GM18499 (cell line): ENCODE data around the gene SBNO2.

ENCODE experiments used
- ATAC-seq: cut with Tn5 transposase; IDR thresholded peaks from one replicate; pipeline ENCODE4 v1.9.1; 2021; ENCODE audit warnings: moderate number of reproducible peaks; ENCODE audit not compliant: insufficient read depth, unreplicated experiment

The SBNO2 gene

GRCh38 chr19:1109032-1109551 is 65.0 kb downstream of the SBNO2 start:
- ATAC-seq, result no peak

DNA sequence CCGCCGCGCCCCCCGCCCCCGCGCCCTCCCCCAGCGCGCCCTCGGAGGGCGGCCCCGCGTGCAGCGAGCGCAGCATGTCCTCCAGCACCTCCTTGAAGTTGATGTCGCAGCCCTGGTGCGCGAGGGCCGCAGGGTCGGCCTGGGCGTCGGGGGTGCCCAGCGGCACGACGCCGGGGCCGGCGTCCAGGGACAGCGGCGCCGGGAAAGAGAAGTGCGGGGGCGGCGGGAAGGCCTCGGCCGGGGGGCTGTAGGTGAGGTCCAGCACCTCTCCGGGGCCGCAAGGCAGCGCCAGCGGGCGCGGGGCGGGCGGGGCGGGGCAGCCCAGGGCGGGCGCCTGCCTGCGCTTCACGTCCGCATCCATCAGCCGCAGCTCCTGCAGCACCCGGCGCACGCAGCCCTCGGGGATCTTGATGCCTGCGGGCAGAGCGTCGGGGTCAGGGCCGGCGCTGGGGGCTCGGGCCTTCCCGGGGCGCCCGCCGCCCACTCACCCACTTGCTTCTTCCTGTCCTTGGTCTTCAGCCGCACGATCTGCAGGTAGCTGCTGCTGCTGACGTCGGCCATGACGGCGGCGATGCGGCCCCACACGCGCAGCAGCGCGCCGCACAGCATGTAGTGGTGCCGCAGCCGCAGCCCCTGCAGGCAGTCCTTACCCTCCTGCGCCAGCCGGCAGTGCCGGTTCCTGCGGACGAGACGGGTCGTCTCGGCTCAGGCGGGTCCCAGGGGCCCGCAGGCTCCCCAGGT is 65.6 kb downstream of the SBNO2 start:
- no peak for ATAC-seq

- ATAC-seq, result no peak
Measured at GRCh38 chr19:1107661-1108261, 66.3 kb downstream of the SBNO2 start.

GRCh38 chr19:1106841-1107660 is 67.0 kb downstream of the SBNO2 start:
- ATAC-seq, result no peak

DNA sequence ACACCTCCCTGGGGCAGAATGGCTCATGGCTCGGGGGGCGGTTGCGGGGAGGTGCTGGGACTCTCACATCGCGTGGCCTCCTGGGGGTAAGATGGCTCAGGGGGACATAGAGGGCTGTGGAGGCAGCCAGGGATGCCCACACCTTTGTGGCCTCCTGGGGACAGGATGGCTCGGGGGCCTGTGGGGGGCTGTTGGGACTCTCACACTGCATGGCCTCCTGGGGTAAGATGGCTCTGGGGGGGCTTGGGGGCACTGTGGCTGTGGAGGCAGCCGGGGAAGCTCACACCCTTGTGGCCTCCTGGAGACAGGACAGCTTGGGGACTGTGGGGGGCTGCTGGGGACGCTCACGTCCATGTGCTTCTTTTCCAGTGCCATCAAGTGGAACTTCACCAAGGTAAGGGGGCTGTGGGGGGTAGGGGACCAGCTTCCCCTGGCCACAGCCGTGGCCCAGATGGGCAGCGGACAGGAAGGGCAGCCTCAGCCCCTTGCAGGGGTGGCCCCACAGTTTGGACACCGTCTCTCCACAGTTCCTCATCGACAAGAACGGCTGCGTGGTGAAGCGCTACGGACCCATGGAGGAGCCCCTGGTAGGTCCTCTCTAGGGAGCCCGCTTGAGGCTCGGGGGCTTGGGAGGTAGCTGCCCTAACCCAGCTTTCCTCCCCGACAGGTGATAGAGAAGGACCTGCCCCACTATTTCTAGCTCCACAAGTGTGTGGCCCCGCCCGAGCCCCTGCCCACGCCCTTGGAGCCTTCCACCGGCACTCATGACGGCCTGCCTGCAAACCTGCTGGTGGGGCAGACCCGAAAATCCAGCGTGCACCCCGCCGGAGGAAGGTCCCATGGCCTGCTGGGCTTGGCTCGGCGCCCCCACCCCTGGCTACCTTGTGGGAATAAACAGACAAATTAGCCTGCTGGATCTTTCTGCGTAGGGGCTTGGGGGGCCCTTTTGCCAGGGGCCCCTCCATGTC is 67.9 kb downstream of the SBNO2 start:
- ATAC-seq, result no peak

DNA sequence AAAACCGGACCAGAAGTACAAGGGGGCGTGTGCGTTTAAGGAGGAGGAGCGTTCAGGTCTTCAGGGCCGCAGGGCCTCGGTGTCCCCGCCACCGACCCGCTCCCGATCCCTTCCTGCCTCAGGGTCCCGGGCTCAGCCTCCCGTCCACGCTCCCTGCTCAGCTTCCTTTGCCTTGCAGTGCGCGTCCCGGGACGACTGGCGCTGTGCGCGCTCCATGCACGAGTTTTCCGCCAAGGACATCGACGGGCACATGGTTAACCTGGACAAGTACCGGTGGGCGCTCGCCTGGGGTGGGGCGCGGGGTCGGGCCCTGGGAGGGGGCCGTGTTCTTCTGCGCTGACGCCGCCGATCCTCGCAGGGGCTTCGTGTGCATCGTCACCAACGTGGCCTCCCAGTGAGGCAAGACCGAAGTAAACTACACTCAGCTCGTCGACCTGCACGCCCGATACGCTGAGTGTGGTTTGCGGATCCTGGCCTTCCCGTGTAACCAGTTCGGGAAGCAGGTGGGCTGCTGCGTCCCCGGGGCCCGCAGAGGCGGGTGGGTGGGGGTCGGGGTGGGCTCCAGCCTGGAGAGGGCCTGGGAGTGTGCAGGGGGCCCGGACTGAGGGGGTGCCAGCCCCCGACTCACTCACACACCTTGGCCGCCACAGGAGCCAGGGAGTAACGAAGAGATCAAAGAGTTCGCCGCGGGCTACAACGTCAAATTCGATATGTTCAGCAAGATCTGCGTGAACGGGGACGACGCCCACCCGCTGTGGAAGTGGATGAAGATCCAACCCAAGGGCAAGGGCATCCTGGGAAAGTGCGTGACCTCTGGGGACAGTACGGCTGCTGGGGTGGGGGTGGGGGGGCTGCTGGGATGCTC is 68.8 kb downstream of the SBNO2 start:
- ATAC-seq, result no peak

GRCh38 chr19:1104311-1105007 is 69.6 kb downstream of the SBNO2 start:
- no peak for ATAC-seq

- peak; percentile 40 for ATAC-seq
Measured at GRCh38 chr19:1103708-1104310, 70.3 kb downstream of the SBNO2 start, which contains the start of gene GPX4. GPX4 (plus strand) TSS chr19:1103994; CDS start chr19:1104044, 50 bp downstream.

GRCh38 chr19:1103132-1103707 is 70.8 kb downstream of the SBNO2 start:
- ATAC-seq, result no peak

DNA sequence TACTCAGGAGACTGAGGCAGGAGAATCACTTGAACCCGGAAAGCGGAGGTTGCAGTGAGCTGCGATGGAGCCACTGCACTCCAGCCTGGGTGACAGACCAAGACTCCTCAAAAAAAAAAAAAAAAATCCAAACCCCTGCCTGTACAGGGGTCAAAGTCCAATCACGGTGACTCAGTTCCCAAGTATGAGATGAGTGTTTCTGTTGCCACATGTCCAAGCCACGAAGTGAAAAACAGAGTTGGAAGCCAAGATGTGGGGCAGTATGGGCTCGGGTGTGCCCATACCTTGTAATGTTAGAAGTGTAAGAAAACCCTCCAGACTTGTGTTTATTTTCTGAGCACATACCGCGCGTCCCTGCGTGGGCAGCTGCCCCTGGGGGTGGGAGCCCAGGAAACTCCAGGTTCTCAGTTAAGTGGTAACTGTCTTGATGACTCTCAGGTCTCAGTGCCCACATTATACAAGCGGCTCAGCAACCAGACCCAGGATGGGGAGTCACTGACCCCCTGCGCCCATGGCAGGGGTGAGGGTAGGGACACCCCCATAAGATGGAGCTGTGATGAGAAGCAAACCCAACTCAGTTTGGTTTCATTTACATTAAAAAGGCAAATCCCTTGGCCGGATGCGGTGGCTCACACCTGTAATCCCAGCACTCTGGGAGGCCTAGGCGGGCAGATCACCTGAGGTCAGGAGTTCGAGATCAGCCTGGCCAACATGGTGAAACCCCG is 71.5 kb downstream of the SBNO2 start:
- ATAC-seq, result no peak

DNA sequence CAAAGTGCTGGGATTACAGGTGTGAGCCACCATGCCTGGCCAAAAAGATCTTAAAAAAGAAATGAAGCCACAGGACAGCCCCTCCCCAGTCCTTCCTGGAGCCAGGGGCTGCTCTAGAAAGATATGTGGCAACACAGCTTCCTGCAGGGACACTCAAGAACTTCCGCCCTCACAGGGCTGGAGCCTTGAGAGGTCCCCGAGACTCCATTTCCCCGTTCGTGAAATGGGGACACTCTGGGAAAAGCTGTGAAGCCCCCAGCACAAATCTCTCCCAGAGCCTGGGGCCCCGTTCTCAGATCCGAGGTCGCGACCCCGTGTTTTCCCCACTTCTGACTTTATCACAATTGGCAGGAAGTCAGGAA is 72.8 kb downstream of the SBNO2 start:
- ATAC-seq, result no peak

GRCh38 chr19:1098177-1099051 is 75.7 kb downstream of the SBNO2 start:
- ATAC-seq, result no peak

GRCh38 chr19:1097810-1098176 is 76.3 kb downstream of the SBNO2 start:
- ATAC-seq, result no peak

DNA sequence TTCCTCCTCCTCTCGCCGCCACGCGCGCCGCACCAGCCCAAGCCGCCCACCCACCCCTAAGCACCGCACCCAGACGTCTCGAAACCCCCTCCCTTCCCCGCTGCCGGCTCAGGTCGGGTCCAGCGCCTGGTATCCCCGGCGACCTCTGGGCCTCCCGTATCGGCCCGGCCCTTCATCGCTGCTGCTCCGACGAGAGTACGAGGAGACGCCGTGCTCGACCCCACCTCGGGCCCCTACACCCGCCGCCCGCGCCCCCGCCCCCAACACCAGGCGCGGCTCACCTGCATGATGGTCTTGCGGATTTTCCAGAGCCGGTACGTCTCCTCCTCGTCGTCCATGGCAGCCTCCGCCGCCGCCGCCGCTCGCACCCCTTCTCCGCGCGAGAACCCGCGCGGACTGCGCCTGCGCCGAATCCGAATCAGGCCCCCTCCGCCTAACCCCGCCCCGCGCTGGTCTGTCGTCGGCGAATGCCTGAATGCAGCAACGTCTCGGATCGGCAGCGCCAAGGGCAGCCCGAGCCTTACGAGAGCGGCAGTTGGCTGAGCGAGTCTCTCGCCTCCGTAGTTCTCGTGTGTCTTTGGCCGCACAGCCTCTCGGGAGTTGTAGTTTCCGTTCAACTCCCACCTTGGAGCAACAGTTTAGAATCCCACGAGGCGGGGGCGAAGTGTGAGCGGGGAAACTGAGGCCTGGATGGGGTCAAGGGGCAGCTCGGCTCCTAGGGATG is 78.9 kb downstream of the SBNO2 start, which contains the start of gene POLR2E:
POLR2E (minus strand) TSS at position 398 of the 724 bp plus-strand sequence; CDS start at position 338, 60 bp downstream.
- peak; percentile 63 for ATAC-seq

DNA sequence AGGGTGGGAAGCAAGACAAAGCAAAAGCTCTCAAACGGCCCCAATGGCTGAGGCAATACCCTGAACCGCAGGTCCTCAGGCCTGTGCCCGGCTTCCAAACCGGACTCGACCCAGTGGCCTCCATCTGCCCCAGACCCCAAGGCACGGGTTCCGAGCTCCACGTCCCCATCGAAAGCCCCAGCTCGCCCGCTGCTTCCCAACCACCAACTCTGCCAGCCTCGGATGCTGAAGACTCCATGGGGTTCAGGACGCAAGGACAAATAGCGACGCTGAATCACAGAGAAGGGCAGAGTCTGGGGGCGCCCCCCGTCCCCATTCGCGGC is 79.5 kb downstream of the SBNO2 start:
- no peak for ATAC-seq
